A204.1 (cell line): ENCODE results near the gene HES6.

Experiments
- FAIRE-seq: peaks from 2 replicates; lab custom pipeline; 2012; peaks lifted over from hg19 to GRCh38; lab: Jason Lieb, UNC

HES6 gene

DNA sequence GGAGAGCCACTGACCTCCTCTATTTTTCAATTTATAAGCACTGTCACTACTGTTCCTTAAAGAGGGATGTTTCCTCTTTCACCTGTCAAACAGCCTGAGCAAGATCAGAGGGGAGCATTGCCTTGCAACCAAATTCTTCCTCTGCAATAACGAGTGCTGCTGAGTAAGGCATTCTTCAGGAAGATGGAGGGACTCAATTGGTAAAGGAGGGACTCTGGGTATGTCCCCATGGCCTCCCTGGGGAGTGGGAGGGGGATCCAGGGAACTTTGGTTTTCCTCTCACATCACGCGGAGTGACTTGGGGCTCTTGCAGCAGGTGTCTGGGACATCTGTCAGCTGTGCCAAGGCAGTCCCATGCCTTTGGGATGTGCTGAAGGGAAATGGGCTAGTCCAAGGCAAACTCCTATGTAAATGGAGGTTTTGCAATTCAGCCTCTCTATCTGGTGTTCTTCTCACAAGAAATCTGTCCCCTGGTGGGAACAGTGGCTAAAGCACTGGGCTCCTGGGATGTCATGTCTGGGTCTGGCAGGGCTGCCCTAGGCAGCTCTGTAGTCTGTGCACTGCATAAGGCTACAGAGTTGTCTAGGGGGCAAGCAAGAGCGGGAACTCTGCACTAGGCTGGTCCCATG is 14.4 kb upstream of the HES6 start:
- no peak for FAIRE-seq

DNA sequence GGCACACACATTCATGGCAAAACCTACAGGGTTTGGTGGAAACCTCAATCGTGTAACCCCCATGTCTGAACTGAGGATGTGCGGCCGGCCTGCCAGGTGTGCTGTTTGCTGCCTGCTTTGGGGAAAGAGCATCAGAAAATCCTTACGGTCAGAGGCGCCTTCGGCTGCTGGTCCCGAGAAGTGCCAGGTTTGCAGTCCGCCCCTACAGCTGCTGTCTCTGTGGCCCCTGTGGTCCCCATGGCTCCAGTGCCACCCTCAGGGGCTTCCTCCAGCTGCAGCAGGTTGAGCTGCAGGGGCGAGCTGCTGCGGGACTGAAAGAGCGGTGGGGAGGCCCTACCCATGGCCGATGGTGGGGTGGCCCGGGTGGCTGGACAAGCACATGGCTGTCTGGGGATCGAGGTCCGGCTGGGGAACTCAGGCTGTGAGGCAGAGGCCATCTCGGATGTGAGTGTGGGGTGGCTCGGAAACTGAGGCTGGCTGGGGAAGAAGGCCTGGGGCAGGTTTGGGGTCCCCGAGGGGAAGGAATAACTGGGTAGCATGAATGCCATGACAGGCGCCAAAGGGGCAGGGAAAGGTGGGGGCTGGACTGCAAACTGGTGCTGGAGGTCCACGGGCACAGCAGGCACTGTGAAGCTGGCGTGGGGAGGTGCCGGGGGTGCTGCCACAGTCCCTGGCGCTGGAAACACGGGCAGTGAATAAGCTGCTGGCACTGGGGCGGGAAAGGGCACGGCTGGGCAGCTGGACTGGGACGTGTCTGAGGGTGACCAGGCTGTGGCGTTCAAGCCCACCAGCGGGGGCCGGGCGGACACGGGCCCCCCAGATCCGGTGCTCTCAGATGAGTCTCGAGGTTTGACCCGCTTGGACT is 13.2 kb upstream of the HES6 start:
- no peak for FAIRE-seq

DNA sequence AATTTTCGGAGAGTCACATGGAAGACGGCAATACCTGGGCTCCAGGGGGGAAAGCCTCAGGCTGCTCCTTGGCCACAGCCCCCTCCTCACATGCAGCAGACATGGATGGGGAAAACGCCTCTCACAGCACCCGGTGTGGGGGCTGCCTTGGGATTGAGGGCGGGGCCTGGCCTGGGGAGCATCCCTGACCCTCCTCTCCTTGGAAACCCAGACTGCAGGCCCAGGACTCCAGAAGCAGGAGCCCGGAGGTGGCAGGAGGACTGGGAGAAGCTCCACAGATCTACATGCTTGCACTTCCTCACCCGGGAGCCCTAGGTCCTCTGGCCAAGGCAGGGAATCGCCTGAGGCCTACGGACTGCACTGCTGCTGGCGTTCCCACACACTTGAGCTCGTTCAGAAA is 12.1 kb upstream of the HES6 start:
- no peak for FAIRE-seq

DNA sequence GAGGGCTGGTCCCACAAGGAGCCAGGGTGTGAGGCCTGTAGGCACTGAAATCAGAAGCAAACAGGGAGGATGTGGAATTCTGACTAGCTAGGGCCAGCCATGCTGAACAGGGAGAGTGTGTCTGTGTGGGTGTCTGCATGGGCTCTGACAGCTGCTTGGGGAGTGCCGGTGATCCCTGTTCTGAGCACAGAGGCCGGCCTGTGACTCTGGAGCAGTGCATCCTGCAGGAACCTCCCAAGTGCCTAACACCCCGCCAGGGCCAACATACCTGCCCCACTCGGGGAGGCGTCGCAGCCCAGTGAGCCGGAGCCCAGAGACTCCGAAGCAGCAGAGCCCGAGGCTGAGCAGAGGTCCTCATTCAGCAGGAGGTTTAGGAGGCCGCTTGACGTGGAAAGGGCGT is 11.5 kb upstream of the HES6 start:
- FAIRE-seq = no peak

DNA sequence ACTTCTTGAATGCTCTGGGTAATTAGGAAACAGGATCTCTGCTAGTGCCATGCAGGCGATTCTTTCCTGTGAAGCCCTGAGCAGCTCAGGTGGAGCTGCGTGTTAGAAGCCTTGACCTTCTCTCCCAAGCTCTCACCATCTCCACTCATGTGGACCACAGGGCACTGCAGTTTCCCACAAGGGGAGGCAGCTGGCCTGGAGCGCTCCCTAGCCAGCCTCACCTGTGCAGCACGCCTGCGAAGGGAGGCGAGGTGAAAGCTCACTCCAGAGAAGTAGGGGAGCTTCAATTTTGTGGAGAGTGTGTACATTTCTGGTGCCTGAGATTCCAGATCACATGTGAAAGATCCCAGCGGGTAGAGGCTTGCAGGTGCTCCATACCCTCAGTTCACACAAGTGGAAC is 11.1 kb upstream of the HES6 start:
- FAIRE-seq = no peak

DNA sequence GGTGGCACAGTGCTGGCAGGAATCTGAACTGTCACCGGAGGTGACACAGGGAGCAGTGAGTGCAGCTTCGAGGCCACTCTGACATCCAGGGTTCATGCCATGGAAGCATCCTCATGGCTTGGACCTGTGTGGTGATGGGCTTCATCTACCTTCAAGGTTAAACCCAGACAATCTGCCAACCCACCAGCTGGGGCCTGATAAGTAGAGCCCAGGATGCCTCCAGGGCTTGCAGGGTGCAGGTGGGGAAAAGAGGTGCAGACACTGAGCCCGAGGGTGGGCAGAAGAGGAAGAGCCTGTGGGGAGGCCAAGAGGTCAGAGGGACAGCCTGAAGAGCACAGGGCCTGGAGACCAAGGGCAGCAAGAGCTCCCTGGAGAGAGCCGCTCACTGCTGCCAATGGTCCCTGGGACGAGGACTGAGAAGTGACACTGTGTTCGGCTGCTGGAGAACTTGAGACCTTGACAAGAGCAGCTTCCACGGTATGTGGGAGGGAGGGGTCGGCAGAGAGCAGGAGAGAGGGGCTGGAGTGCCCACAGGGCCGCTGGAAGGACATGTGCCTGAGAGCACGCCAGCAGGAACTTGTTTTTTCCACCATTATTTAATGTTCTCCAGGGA is 8.1 kb upstream of the HES6 start:
- no peak for FAIRE-seq

DNA sequence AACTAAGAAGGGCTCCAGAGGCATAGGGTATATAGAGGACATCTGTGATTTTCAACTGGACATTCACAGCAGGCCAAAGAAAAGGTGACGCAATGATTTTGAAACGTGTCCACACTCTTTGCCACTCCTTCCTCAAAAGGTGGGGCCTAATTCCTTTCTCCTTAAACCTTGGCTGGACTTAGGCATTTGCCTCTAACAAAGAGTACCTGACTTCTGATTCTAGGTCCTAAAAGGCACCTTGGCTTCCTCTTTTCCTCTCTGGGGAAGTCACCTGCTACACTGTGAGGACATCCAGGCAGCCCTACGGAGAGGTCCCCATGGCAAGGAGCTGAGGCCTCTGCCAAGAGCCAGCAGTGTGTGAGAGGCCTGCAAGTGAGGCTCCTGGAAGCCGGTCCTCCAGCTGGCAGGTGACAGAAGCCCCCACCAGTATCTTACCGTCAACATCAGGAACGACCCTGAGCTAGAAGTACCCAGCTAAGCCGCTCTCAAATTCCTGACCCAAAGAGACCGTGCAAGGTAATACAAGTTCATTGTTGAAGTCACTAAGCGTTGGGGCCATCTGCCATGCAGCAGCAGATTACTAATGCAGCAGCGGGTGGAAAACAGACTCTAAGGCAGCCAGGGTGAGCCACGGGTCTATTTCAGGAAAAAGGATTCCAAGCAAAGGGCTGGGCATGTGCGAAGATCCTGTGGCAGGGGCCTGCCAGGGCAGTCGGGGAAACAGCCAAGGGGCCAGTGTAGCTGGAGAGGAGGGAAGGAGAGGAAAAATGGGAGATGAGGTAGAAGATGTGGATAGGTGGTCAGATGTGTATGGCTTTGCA is 7.4 kb upstream of the HES6 start:
- no peak for FAIRE-seq

DNA sequence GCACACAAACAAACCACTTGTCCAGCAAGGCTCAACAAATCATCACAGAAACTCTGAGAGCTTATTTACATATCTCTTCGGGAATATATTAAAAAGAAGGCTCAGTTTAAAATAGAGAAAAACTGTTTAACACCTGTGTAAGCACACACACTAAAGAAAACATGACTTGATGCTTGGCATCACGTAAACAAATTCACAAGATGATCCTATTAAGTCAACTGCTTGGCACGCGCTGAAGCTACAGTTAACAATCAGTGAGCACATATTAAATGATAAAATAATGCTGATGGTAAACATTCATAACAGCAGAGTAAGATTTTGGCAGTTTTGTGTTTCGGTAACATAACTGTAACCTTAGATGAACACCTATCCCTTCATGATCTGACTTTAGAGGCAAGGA is 4.3 kb upstream of the HES6 start:
- FAIRE-seq = no peak

DNA sequence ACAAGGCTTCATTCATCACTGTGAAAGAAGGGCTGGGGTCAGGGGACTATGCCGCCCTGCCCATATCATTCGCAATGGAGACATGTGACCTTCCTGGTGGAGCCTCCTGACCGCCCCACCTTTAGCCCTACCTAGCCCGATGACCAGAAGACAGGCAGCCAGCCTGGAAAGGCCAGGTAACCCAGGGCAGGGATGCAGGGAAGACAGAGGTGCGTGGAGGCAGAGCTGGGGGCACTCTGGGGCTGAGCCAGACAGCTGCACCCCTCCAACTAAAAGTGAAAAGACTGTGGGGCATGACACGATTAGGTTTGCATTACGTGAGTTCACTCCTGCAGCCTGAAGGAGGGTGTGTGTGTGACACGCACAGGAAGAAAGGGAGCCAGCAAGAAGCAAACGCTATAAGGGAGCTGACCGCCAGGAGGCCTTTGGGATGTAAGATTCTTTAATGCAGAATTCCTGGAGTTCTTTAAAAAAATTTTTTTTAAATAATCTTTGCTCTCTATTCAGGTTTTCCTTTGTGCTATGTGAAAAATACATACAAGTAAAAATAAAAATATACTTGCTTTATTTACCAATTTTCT is 3.7 kb upstream of the HES6 start:
- no peak for FAIRE-seq

DNA sequence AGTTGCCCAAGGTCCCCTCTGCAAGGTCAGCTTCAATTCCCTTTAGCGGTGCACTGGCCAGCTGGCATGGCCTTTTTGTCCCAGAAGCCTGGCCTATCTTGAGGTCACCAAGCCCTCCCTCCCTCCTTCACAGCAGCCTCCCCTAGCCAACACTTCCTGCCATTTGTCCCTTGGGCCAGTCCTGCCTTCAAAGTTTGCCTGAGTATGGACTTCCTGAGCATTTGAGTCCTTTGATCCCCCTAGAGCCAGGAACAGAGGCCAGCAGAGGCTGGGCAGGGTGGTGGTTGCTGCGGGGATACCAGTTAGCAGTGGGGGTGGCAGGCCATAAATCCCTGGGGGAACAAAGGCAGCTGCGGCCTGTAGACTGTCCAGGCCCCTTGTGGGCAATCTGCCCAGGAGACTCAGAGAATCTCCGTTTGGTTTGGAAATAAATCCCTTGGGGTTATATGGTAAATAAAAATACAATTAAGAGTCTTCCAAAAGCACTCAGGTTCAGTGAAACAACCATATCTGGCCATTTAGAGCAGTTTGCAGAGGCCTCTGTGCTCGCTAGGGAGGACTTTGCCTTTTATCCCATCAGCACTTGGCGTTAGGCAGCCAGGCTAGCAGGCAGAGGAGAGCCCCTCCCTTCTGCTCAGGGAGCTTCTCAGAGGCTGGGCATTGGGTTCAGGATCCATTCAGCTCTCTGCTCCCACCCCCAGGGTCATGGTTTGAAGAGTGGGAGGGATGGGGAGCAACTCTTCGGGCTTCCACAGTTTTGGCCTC is 3.1 kb upstream of the HES6 start:
- FAIRE-seq = no peak

DNA sequence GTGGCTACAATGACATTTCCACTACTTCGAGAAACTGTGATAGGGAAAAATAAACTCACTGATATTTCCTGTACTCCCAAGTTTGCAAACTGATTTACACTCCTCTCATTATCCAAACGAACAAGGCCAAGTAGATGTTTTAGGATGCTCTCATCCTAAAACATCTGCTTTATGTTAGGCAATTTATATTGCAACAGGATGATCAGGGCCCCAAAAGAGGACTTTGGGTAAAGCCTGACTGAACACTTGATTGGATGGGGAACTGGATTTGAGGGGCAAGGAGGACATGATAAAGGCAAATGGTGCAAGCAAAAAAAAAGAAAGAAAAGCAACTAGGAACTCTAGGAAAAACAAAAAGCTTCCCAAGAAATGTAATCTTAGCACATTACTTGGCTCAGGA is 2.1 kb upstream of the HES6 start:
- FAIRE-seq = no peak

DNA sequence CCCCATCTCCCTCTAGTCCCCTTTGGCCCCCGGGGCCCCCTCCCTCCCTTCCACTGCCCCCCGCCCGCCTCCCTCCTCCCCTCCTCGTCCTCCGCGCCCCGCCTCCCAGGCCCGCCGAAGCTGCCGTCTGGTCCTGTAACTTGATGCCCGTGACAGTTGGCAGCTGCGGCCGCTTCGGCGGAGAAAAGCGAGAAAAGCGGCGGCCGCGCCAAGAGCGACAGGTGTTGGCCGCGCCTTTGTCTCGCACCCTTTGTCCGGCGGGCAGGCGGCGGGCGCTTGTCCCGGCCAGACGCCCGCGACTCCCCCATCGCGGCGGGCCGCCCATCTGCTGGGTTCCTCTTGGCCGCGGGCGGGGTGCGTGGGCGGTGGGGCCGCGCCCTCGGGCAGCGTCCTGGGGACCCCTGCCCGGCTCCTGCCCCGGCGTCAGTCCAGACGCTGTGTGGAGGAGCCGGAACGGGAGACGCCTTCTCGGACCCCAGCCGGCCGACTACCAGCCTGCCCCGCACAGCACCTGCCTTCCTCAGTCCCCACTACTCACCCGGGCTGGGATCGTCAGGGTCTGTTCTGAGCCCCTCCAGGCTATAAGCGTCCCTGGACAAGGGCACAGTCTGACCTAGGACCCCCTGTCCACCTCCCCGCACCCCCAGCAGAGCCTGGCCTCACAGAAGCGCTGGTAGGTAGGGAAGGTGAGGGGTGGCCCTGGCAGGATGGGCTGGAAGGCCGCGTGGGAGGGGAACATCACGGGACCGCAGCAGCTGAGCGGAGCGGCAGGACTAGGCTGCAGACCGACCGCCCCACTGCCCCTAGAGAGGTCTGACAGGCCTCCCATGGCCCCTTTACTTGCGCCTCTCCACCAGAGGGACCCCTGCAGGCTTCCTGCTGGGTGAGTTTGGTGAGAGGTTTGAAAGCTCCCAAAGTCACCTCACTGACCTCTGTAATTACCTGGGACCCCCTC is 1.2 kb upstream of the HES6 start:
- no peak for FAIRE-seq

DNA sequence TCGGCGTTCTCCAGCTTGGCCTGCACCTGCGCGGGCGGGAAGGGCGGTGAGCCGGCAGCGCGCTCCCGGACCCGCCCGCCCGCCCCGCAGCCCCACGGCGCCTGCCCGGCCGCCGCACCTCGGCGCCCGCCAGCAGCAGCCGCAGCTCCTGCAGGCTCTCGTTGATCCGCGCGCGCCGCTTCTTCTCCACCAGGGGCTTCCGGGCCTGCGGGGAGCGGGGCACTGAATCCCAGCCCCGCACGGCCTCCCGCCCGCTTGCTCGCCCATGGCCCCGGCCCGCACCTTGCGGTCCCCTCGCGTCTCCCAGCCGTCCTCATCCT is 335 bp downstream of the HES6 start:
- FAIRE-seq = no peak

DNA sequence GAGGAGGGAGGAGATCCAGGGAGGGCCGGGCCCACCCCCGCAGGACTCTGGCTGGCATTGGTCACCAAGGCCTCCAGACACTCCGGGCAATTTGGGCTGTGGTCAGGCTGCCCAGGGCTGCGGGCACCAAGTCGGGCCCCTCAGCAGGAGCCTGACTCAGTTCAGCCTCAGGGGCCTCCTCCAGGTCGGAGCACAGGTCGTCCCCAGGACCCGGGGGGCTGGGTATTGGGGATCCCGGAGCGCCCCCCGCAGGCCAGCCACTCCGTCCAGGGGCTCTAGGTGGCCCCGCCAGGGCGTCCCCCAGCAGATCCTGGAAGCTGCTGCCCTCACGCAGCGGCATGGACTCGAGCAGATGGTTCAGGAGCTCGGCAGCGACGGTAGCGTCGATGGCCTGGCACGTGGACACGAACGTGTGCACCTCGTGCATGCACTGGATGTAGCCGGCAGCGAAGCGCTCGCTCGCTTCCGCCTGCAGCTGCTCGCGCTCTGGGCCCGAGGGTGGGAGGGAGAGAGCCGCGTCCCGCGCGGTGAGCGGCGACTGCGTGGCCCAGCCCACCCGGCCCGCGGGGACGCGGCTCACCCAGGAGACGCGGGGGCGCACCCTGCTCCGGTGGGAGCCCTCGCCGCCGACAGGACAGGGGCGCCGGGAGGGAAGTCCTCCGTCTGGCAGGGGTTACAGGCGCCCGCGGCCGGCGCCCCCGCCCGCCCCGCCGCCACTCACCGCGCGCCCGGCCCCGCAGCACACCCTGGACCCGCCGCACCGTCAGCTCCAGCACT is 884 bp downstream of the HES6 start:
- no peak for FAIRE-seq

DNA sequence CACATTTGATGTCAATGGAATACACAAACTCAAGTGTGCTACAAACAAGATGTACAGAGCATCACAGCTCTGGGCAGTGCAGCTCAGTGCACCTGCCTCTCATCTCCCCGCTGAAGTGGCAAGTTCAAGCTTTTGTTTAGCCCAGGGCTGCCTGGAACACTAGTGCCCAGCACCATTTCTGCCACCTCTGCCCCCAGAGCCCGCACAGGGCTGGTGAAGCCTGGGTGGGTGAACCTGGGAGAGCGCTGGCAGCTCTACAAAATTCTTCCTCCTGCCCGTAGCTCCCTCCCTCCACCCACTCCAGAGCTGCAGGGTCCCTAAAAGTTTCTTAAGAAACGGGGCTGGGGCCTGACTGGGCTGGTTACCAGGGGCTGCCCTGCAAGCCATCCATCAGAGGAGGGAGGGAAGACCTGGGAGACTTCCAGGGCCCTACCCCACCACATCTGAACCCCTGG is 1.5 kb downstream of the HES6 start:
- no peak for FAIRE-seq

DNA sequence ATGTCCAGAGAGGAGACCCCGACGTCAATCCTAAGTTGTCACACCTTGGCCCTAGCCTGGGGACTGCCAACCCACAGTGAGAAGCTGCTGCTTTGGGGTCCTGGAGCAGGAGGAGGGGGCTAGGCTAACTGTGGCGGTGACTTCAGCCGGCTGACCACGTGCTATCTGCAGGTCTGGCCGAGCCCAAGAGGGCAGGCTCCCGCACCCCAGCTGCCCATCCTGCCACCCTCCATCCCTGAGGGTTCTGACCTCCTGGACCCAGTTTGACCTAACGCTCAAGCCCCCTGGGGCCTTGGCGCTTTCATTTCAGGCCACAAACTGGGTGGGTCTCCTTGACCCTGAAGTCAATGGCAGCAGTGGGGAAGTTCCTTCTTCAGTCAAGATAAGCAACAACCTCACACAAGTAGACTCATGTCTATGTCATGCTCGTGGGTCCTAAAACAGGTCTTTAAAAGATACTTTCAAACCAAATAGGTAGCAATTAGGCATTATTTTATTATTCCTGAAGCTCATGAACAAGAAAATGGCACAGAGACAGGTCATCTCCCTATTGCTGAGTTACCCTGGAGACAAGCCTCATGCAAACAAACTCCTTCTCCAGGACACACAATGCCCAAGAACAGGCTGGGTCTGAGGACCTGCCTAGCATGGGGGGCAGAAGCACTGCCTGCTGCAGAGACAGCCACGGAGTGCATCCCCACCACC is 2.3 kb downstream of the HES6 start:
- FAIRE-seq = no peak

DNA sequence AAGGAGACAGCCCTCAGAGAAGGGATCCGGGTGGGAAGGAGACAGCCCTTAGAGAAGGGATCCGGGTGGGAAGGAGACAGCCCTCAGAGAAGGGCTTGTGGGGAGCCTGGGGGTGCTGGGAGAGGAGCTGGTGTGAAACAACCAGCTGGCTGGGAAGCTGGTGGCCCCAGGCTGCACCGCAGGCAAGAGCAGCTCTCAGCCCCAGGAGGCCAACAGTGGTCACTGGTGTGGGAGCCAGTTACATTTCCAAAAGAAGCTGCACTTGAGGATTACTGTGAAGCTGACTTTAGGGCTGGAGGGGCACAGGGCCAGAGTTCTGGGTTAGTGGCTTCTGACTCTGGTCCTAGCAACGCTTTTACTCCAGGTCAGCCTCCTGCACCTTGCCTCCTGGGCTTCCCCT is 3.3 kb downstream of the HES6 start:
- FAIRE-seq = no peak

DNA sequence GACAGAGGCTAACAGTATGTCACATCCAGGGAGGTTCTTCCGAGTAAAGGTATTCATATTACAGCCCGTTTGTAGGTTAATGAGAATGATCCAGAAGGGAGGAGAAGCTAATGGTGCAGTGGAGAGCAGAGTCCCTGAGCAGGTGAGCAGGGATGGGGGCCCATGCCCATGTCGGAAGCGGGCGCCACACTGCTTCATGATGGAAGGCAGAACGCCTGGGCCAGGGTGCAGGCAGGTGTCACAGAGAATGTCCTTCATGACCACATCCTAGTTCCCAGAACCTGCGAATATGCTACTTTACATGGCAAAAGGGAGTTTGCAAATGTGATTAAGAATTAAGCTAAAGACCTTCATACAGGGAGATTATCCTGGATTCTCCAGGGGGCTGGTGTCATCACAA is 4.0 kb downstream of the HES6 start:
- FAIRE-seq = no peak

DNA sequence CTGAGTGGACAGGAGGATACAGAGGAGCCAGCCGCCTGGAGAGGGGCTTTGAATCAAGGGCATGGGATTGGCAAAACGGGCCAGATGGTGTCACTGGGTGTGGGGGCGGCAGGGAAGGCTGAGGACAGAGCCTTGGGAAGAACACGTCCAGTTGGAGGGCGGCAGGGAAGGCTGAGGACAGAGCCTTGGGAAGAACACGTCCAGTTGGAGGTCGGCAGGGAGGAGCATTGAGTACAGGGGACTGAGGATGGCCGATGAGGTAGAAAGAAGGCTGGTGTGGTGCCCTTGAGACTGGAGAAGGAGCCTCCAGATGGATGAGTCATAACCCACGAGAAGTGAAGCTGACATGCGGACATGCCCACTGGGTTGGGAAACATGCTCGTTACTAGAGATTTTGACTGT is 4.5 kb downstream of the HES6 start:
- no peak for FAIRE-seq
